Dedifferentiated amniotic fluid mesenchymal stem cell (primary cell): ENCODE data around the gene PADI3.

ENCODE experiments used
- DNase-seq: peaks from one replicate; pipeline ENCODE4 v3.0.0-alpha.2; 2016; ENCODE audit errors: extremely low spot score

The PADI3 gene, protein sequence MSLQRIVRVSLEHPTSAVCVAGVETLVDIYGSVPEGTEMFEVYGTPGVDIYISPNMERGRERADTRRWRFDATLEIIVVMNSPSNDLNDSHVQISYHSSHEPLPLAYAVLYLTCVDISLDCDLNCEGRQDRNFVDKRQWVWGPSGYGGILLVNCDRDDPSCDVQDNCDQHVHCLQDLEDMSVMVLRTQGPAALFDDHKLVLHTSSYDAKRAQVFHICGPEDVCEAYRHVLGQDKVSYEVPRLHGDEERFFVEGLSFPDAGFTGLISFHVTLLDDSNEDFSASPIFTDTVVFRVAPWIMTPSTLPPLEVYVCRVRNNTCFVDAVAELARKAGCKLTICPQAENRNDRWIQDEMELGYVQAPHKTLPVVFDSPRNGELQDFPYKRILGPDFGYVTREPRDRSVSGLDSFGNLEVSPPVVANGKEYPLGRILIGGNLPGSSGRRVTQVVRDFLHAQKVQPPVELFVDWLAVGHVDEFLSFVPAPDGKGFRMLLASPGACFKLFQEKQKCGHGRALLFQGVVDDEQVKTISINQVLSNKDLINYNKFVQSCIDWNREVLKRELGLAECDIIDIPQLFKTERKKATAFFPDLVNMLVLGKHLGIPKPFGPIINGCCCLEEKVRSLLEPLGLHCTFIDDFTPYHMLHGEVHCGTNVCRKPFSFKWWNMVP

GRCh38 chr1:17248781-17249180 is at the start of gene PADI3:
TSS of gene PADI3 (plus strand) at chr1:17249098. CDS start at chr1:17249138, 40 bp downstream.
- DNase-seq, result no peak

- no peak for DNase-seq
Measured at GRCh38 chr1:17199267-17200044, 49.4 kb upstream of the PADI3 start.

DNA sequence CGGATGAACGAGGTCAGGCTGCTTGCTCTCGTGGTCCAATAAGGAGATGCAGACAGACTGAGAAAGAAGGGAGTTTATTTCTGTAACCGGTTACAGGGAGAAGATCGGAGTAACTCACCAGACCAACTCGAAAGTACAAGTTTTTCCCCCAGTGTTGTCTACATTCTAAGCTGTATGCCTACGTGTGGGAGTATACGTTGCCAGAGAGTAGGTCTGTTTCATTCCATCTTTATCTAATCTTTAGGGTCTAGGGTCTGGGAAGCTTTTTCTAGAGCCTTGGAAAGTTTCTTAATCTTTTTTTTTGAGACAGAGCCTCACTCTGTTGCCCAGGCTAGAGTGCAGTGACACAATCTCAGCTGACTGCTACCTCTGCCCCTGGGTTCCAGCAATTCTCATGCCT is 48.7 kb upstream of the PADI3 start:
- DNase-seq, result no peak

- DNase-seq, result no peak
Measured at GRCh38 chr1:17200756-17201155, 48.1 kb upstream of the PADI3 start.

DNA sequence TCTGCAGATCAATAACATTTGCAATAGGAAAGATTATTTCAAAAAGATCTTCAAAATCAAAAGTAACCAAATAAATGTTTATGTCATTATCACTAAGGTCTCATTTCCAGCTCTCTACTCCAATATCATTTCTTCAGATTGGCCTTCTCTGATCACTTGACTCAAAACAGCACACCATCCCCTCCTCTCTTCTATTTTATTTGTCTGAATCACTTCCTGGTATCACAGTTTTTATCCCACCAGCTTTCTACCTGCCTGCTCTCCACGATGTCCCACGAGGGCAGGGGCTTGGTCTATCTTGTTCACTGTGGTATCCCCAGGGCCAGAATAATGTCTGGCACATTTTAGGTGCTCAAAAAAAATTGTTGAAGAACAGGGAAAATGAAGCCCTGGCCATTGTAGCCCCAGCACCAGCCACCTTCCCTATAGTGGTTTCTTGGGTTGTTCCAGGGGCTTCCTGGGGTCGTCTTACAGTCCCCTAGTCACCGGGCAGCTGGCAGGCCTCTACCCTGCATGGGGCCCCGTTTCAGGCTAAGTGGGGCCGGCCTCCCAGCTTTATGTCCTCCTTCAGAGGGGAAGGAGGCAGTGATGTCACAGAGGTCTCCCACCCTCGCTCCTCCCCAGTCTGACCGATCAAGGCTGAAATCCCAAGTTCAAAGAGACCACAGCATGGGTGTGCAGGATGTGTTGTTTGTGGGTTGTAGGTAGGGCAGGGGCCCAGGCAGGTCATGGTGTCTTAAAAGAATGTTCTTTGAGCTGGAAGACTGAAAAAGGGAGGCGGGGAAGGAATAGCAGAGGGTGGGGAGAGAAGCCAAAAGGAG is 47.5 kb upstream of the PADI3 start:
- no peak for DNase-seq

DNA sequence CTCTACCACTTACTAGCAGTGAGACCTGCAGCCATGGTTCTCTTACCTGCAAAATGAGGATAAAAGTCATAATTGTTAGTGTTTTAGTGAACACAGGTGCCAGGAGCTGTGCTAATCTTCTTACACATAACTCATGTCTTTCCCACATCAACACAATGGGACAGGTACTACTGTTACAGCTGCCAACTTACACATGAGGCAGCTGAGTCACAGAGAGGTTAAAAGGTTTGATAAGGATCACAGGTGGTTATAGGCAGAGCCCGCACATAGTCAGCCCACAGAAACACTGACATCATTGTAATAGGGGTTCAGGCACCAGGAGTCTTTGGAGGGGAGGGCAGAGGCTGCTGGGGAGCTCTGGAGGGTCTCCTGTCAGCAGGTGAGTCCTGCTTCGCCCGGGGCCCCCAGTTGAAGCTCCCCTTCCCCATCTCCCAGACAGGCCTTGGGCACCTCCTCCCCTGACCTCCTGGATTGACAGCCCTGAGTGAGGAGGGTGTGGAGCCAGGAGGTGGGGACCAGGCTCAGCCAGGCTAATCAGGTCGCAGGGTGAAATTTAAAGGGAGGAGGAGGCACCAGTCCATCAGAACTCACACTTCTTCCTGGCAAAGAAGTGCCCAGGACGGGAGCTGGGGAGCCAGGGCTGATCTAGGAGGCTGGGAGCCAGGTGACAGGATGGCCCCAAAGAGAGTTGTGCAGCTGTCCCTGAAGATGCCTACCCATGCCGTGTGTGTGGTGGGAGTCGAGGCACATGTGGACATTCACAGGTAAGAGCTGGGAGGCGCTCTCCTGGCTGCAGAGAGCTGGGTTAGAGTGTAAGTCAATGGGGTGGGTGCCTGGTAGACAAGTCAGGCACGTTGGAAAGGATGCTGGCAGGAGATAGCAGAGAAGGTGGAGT is 44.1 kb upstream of the PADI3 start, which contains the start of gene PADI1:
TSS of gene PADI1 (plus strand) at position 583 of the 895 bp plus-strand sequence. CDS start at position 673, 90 bp downstream.
- no peak for DNase-seq

GRCh38 chr1:17205652-17206051 is 43.2 kb upstream of the PADI3 start:
- no peak for DNase-seq

DNA sequence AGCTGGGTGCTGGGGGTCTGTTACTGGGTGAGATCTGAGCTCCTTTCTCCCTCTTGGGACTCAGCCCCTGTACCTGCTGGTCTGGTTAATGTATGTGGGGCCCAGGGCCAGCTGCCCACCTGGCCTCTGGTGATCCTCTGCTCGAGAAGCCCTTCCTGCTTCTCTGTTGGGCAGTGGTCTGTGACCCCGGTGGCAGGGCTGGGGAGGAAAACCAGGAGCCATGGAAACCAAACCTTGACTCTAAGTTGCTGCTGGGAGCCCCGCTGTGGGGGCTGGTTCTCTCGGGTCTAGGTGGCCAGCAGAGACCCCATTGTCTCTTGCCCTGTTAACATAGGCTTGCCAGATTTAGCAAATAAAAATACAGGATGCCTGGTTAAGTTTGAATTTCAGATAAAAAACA is 42.7 kb upstream of the PADI3 start:
- no peak for DNase-seq

GRCh38 chr1:17207046-17207445 is 41.9 kb upstream of the PADI3 start:
- no peak for DNase-seq

DNA sequence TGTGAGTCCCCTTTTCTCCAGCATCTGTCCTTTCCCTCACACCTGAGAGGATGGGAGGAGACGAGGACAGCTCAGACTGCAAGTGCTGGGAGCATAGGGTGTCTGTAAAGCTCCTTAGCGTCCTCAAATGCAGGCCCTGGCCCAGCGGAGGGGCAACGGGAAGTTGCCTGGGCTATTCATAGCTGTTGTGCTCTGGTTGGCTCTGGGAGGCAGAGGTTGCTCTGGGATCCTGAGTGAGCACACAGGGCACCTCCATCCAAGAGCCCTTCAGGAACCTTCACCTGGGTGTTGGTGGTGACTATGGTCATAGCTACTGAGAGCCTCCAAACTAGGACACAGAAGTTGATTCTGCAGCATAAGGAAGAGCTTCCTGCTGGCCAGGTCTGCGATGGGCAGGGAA is 41.4 kb upstream of the PADI3 start:
- no peak for DNase-seq

GRCh38 chr1:17207966-17208418 is 40.9 kb upstream of the PADI3 start:
- DNase-seq, result no peak

DNA sequence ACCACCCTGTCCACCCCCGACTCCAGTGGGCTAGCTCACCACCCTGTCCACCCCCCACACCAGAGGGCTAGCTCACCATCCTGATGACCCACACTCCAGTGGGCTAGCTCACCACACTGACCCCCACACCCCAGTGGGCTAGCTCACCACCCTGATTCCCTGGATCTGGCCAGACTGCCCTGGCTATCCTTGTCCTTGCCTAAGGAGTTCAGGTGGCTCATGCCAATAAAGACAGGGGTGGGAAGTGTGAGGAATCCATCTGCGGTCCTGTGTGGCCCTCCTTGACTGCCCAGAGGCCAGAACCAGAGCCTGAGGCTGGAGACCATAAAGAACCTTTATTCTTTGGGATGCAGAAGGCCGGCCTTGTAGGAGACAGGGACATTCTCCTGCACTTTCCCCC is 40.4 kb upstream of the PADI3 start:
- no peak for DNase-seq

- no peak for DNase-seq
Measured at GRCh38 chr1:17209430-17209829, 39.5 kb upstream of the PADI3 start.

DNA sequence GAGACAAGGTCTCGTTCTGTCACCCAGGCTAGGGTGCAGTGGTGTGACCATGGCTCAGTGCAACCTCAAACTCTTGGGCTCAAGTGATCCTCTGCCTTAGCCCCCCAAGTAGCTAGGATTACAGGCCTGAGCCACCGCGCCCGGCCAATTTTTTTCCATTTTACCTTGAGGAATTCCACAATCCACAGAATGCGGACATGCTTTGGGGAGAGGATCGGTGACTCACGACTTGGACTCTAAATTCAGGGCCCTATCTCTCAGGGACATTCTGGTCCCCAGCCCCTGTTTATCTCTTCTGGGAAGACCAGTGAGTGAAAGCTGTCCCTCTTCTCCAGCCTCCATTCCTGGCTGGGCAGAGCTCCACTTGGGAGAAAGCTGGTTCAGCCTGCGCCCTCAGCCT is 38.7 kb upstream of the PADI3 start:
- no peak for DNase-seq

GRCh38 chr1:17211377-17211776 is 37.5 kb upstream of the PADI3 start:
- no peak for DNase-seq

DNA sequence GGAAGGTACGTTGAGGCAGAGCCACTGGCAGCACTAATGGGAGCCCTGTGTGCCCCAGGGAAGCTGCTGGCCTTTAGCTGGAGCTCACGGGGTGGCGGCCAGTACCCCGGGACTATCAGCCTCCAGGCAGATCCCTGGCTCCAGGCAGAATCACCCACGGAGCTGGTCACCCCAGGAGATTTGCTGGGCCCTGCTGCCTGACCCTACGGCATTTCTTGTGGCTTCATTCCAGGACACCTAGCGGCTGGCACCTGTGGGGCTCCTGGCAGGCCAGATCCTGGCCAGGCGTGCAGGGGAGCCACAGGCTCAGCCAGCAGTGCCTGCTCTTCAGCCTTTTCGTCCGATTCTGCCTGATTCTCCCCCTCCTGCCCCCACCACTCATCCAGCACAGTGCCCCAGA is 36.9 kb upstream of the PADI3 start:
- no peak for DNase-seq

GRCh38 chr1:17212487-17213121 is 36.3 kb upstream of the PADI3 start:
- DNase-seq, result peak; percentile 88

DNA sequence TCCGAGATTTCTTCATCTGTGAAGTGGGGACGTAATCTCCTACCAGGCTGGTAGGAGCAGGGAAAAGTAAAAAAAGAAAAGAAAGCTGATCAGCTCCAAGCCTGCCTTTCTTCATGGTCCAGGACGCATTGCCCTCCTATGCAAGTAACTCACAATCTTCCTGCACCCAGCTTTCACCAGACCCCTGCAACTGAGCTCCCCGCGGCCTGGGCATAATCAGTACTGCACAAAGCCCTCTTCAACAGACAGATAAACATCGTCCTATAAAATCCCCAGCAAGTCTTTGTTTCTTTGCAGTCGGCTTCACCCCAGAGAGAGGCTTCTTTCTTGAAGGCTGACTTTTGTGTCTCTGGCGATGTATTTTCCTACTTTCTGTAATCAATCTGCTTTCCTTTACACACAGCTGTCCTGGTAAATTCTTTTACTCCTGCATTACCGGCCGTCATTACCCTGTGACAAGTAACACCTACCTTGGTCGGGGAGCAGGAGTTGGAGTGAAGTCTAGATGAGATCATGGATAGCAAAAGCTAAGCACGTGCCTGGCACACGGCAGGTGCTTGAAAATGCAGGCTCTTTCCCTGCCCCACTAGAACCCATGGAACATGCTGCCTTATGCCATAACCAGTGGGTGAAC is 35.6 kb upstream of the PADI3 start:
- no peak for DNase-seq

DNA sequence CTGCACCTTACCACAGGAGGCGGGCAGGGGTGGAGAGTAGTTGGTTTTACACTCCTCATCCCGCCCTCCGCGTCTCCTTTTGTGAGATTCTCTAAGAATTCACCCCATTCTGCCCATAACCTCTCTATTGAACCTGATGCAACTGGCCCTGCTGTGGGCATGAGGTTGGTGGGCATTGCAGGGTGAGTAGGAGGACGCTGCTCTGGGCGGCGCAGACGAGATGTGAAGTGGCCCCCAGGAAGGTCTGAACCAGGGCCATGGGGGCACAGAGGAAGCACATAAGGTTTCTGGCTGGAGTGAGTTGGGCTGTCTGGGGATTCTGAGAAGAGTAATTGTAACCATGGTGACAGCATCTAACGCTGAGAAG is 35.1 kb upstream of the PADI3 start:
- no peak for DNase-seq
